Tibial nerve (tissue), 4 donors: ENCODE results near the gene SLC48A1.

Source experiments
- EP300 ChIP-seq, 2 donors: sonication (generic); formaldehyde crosslinking; IDR thresholded peaks; one replicate each; pipeline ENCODE4 v1.6.1; 2017; ENCODE audit warnings: antibody characterized with exemption in 2 of 2, mild to moderate bottlenecking in 1 of 2
- POLR2A ChIP-seq, 2 donors: fragments of 450-650 bp; IDR thresholded peaks; one replicate each; pipeline ENCODE4 v1.6.1; 2017; ENCODE audit warnings: antibody characterized with exemption in 2 of 2, mild to moderate bottlenecking in 2 of 2, moderate library complexity in 2 of 2
- TF ChIP-seq, protein P1 (sequence below), 5 experiments: fragments of 200-600 bp in 3 of 5; fragments of 450-650 bp in 2 of 5; sonication (generic) in 3 of 5; IDR thresholded peaks; one replicate each; pipeline ENCODE4 v1.5.1; 2016 to 2019; ENCODE audit warnings: antibody characterized with exemption in 5 of 5, mild to moderate bottlenecking in 3 of 5, moderate library complexity in 2 of 5

- TF ChIP-seq, protein P1, sequence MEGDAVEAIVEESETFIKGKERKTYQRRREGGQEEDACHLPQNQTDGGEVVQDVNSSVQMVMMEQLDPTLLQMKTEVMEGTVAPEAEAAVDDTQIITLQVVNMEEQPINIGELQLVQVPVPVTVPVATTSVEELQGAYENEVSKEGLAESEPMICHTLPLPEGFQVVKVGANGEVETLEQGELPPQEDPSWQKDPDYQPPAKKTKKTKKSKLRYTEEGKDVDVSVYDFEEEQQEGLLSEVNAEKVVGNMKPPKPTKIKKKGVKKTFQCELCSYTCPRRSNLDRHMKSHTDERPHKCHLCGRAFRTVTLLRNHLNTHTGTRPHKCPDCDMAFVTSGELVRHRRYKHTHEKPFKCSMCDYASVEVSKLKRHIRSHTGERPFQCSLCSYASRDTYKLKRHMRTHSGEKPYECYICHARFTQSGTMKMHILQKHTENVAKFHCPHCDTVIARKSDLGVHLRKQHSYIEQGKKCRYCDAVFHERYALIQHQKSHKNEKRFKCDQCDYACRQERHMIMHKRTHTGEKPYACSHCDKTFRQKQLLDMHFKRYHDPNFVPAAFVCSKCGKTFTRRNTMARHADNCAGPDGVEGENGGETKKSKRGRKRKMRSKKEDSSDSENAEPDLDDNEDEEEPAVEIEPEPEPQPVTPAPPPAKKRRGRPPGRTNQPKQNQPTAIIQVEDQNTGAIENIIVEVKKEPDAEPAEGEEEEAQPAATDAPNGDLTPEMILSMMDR (IDR thresholded peaks at IDR 0.05): no peak
- no peak for TF ChIP-seq POLR2A (IDR thresholded peaks at IDR 0.05)
- peak in 1 of 2 donors; percentile 52 for TF ChIP-seq EP300 (IDR thresholded peaks at IDR 0.05)
Measured at GRCh38 chr12:47741340-47741703, 31.7 kb upstream of the SLC48A1 start.
